HG03565 (cell line): ENCODE data around the gene EIF6.

Source experiments
- ATAC-seq: cut with Tn5 transposase; IDR thresholded peaks from one replicate; pipeline ENCODE4 v1.9.1; 2021; ENCODE audit warnings: mild to moderate bottlenecking, moderate library complexity; ENCODE audit not compliant: unreplicated experiment

Gene EIF6

DNA sequence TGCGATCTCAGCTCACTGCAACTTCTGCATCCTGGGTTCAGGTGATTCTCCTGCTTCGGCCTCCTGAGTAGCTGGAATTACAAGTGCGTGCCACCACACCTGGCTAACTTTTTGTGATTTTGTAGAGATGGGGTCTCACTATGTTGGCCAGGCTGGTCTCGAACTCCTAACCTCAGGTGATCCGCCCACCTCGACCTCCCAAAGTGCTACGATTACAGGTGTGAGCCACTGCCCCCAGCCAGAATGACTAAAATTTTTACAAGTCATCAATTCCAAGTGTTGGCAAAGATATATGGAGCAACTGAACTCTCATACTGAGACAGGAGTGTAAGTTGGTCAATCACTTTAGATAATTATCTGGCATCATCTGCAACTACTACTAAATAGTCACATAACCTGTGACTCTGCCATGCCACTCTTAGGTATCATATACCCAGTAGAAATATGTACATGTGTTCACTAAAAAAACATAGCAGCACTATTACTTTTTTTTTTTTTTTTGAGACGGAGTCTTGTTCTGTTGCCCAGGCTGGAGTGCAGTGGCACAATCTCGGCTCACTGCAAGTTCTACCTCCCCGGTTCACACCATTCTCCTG, 3.0 kb downstream of the EIF6 start:
- ATAC-seq: no peak

DNA sequence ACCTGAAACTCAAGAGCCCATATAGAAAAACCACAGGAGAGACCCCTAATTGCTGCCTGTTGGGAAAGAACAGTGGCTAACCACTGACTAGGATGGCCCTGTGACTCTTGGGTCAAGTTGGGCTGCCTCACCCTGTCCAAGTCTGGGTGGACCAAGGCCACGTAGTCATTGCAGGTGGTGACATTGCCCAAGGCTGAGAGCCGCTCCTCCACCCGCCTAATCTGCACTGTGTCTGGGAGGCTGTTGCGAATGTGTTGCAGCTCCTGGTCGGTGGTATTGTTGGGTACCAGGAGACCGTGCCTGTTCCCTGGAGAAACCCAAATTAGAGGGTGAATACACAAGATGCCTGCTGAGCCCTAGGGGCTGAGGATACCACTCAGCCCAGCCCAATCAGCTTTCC, 4.0 kb downstream of the EIF6 start:
- no peak for ATAC-seq

DNA sequence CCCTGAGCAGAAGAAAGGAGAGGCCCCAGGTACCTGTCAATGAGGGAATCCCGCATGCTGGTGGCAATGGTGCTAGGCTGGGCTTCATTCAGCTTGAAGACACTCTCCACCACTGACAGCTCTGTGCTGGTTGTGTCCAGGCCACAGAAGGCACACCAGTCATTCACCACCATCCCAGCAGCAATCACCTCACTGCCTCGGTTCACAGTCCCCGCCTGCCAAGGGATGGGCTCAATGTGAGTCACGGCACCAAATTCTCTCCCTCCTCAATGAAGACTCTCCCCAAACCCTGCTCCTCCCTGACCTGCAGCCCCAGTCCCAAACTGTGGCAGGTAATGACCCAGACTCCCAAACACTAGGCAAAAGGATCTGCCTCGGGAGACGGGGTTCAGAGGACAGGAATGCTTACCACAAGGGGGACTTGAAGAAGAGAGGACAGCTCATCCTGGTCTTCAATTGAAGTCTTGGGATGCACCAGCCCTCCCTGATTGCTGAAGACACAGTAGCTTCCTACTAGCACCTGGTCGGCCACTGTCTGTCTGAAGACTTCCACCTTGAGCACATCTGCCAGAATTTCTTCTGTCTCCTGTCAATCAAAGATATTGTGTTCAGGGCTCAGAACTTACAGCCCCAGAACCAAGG, 4.9 kb downstream of the EIF6 start:
- no peak for ATAC-seq

DNA sequence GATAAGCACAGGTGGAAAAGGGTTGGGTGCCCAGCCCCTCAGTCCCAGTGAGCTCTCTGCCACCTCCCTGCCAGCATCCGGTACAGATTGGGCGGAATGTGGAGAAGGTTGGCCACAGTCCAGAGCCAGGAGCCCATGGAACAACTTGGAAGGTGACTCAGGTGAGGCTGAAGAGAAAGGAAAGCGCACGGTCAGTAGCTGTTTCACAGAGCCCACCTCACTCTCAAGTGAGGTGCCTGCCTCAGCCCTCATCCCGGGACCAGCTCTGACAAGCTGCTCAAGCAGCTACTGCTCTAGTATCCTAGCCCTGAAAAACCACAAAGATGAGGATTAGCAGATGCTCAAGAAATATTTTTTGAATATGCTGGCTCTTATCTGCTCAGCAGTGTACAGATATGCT, 5.5 kb downstream of the EIF6 start:
- ATAC-seq: no peak

DNA sequence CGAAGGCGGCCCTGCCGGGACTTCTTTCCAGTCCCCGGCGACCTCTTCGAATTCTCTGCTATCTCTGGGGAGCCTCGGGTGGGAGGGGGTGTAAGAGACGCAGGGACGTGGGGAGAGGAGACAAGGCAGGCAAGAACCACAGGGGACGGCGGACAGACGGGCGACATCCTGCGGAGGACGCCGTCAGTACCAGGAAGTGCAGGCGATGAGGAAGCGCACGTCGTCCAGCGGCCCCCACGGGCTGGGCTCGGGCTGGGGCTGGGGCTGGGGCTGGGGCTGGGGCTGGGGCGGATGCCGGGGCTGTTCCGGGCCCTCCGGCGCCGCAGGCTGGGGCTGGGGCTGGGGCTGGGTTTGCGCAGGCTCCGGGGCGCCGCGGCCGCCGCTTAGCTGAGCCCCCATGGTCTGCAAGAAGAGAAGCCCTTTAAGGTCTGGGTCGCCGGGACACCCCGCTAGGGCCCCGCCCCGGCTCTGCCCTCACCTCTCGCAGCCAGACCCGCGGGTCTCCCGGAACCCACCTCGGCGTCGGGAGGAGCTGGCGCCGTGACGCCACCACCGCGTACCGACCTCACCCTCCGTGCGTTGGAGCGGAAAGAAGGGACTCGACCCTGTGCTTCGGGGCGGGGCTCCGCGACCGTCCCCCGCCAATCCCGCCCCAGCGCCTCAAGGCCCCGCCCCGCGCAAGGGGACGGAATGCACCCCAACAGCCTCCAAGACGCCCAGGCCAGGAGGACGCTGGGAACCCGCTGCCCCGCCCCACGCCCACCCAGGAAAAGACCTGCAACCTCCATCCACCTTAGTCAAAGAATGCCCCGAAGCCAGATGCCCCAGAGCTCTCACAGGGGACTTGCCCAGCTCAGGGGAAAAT, 6.8 kb downstream of the EIF6 start, which contains the start of gene MMP24OS:
Gene MMP24OS, minus strand, starts transcription at position 592 of the 865 bp plus-strand sequence. Its CDS starts 193 bp downstream, at position 399.
- peak; percentile 65 for ATAC-seq

DNA sequence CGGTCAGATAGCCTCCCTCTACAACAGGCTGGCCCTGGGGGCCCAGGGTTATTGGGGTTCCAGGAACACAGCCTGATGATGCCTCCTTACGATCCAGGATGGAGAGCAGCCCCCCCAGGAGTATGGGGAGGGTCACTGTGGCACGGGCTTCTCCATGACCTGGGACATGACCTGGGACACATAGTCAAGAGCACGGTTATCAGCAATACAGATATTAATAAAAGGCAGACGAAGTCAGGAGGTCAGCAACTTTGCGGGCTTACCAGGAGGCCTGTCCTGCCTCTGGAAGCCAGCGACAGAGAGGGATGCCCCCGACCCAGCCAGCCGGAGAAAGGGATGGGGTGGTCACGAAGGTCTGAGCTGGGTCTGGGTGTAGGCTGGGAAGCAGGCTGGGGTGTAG, 7.4 kb downstream of the EIF6 start:
- ATAC-seq: no peak

DNA sequence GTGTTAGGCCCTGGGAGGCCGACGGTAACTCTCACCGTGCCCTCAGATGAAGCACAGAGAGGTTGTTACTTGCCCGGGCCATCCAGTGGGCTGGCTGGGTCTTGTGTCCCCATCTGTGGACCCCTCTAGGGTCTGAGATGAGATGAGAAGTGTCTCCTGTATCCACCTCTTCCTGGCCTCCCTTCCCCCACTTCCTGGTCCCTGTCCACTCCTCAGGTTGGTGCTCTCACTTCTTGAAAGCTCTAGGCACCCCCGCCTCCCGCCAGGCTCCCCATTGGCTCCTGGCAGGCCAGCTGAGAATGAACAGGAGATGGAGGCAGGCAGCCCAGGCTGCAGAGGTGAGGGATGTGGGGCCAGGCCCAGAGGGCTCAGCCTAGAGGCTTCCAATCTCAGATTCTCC, 8.2 kb downstream of the EIF6 start:
- no peak for ATAC-seq

DNA sequence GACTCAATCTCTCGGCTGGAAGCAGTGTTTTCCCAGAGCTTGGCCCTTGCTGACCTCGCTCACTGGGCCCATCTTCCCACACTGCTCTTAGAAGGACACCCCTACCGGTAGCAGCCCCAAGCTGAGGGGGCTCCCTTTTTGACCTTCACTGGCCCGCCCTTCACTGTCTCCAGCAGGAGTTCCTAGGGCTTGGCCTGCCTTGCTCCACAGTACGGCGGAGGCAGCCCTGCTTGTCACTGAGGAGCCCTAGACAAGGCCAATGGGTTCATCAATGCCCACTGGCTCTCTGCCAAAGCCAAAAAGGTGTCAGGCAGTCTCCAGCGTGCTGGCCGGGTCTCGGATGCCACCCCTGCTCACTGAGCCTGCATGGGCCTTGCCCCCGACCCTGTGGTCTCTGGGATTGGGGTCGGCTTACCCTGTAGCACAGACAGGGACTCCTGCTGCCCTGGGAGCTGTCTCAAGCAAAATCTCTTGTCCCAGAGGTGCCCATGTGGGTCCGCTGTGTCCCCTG, 8.8 kb downstream of the EIF6 start:
- ATAC-seq: no peak

DNA sequence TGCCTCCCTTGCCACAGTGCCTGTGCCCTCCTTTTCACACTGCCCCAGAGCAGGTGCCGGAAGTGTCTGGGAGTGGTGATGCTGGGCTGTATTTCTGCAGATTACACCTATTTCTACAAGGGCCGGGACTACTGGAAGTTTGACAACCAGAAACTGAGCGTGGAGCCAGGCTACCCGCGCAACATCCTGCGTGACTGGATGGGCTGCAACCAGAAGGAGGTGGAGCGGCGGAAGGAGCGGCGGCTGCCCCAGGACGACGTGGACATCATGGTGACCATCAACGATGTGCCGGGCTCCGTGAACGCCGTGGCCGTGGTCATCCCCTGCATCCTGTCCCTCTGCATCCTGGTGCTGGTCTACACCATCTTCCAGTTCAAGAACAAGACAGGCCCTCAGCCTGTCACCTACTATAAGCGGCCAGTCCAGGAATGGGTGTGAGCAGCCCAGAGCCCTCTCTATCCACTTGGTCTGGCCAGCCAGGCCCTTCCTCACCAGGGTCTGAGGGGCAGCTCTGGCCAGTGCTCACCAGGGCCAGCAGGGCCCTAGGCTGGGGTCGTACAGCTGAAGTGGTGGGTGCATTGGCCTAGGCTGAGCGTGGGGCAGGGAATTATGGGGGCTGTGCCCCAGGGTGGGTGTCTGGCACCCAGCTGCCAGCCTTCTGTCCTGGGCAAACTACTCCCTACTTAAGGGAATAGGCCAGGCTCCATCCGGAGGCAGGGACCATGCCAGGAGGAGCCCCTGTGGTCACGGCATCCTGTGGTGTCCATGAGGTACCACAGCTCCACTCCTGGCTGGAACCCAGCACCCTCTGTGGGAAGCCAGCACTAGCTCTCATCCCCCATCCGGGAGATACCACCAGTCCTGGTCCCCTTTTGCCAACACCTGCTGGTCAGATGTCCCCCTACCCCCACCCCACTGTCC, 10.1 kb downstream of the EIF6 start:
- ATAC-seq: no peak

DNA sequence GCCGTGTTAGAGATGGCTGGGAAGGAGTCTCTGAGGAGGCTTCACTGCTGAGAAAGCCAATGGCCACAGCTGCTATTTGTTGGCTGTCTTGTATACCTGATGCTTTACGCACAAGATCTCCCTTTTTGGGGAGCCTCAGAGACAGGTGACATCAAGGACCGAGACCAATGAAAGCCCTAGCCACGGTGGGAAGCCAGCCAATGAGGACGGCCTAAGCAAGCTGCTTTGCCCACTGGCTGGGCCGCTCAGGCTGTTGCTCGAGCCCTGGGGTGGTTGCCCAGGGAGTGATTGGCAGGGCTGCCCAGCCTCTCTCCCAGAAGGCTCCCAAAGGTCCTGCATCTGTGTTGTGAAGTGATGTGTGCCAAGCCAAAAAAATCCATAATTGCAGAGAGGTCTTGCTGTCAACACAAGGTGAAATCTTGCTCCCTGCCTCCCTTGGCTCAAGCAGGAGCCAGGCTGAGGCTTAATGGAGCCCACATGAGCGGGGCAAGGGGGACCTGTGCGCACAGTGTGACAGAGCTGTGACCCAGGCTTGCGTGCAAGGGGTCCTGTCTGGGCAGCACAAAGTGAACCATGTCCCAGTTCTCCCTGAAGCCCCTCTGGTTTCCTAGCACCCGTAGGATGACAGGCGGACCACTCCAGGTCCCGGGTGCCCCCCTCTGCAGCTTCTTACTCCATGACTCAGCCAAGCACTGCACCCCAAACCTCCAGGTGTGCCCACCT, 11.0 kb downstream of the EIF6 start:
- ATAC-seq: no peak

DNA sequence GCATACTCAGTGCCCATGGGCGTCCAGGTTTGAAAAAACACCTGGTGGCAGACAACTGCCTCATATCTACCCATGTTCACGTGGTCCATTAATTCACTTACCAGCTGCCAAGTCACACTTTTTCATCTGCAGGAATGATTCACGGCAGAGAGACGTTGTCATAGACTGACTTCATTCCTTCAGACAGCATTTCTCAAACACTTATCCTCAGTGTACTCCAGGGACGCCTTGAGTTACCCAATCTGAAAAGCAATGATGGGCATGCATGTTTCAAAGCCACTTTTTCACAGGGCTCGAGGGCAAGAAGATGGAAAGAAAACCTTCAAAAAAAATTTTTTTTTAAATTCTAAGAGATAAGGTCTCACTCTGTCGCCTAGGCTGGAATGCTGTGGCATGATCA, 12.7 kb downstream of the EIF6 start:
- ATAC-seq: no peak

DNA sequence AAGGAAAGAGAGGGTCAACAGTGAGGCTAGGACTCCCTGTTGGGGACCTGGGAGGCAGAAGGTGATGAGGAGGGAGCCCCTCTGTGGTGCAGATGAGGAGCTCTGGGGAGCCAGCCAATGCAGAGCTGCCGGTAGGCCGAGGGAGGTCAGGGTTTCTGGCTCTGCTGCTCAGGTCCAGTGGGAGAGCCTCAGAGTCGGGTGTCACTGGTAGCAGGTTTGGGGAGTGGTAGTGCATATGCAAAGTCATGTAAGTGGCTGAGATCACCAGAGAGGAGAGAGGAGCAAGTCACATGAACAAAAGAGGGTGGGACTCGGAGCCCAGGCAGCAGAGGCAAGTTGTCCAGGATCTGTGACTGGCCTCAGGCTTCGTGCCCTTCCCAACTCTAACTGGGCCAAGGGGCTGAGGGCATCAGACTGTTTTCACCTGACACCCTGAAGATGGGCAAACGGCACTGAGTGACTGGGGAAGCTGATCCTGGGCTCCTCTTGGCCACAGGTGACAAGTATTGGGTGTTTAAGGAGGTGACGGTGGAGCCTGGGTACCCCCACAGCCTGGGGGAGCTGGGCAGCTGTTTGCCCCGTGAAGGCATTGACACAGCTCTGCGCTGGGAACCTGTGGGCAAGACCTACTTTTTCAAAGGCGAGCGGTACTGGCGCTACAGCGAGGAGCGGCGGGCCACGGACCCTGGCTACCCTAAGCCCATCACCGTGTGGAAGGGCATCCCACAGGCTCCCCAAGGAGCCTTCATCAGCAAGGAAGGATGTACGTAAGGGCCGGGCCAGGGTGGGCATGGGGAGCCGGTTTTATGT, 13.3 kb downstream of the EIF6 start:
- no peak for ATAC-seq

DNA sequence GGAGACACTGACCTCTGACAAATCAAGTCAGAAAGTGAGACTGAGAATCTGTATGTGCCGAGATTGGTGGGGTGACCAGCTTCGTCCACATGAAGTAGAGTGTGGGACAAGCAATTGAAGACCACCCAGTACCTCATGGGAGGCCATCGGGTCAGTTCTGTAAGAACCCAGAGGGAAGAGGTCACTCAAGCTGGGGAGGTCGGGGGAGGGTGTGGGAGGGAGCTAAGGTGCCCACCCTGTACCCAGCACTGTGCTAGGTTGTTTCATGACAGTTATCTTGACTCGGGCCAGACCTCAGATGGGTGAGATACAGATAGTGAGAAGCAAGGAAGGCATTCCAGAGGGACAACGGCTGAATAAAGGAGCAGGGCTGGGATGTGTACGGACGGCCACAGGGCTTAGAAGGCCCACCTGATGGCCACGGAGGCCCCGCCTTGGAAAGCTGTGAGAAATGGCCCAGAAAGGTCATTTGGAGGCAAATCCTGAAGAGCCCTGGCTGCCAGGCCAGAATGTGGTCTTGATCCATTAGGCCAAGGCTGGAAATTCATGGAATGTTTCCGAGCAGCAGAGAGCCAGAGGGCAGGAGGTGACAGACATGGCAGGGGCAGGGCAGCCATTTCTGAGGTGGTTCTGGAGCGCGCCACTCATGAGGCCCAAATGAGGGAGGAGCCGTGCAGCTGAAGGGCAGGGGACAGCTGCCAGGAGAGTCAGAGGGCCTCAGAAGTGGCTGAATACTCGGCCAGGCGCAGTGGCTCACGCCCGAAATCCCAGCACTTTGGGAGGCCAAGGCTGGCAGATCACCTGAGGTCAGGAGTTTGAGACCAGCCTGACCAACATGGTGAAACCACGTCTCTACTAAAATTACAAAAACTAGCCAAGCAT, 14.3 kb downstream of the EIF6 start:
- ATAC-seq: no peak

DNA sequence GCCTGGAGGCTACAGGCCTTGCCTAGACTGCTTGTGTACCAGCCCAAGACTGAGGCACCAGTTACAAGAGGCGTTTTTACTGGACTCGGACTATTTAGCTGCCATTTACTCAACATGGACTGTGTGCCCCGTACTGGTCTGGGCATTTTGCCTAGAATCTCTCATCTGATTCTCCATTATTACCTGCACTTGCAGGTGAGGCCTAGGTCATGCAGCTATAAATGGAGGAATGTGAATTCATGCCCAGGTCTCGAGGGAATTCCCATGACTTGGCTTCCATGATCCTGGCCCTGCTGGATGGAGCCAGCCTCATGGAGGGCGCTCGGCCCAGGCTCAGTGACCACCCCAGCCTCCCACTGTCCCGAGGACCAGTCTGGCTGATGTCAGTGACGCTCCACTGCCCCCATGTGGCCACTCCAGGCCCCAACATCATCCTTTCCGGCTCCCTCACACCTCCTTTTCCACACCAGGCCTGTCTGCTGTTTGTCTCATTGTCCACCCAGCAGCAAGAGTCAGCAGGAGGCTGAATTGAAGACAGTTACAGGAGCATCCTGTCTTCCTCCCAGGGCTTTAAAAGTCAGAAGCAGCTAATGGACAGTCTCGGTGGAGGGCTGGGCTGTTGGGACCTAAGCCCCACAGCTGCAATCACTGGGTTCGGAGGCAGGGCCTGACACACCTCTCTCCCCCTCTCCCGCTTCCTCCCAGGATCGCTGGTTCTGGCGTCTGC, 15.4 kb downstream of the EIF6 start:
- no peak for ATAC-seq

DNA sequence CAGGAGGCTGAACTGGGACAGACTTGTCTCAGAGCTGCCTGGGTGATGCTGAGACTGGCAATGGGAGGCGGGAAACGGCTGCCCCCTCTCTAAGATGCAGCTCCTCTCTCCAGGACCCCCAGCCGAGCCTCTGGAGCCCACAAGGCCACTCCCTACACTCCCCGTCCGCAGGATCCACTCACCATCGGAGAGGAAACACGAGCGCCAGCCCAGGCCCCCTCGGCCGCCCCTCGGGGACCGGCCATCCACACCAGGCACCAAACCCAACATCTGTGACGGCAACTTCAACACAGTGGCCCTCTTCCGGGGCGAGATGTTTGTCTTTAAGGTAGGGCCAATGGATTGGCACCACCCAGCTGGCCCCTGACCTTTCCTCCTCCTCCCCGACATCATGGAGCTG, 17.5 kb downstream of the EIF6 start:
- ATAC-seq: no peak

DNA sequence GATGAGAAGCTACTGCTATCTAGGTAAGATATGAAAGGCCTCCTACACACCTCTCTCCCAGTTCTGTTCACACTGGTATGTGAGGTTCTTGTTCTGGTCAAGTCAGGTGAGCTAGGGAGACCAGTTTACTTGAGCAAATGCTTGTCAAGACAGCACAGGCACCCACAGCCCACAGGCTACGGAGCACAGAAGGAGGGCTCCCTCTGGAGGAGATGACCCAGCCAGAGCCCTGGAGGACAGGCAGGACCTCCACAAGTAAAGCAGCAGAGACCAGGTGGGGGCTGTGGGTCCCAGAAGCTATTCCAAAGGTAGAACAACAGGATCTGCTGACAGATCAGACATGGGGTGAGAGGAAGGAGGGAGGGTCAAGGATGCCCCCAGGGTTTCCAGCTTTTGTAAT, 19.8 kb downstream of the EIF6 start:
- no peak for ATAC-seq

DNA sequence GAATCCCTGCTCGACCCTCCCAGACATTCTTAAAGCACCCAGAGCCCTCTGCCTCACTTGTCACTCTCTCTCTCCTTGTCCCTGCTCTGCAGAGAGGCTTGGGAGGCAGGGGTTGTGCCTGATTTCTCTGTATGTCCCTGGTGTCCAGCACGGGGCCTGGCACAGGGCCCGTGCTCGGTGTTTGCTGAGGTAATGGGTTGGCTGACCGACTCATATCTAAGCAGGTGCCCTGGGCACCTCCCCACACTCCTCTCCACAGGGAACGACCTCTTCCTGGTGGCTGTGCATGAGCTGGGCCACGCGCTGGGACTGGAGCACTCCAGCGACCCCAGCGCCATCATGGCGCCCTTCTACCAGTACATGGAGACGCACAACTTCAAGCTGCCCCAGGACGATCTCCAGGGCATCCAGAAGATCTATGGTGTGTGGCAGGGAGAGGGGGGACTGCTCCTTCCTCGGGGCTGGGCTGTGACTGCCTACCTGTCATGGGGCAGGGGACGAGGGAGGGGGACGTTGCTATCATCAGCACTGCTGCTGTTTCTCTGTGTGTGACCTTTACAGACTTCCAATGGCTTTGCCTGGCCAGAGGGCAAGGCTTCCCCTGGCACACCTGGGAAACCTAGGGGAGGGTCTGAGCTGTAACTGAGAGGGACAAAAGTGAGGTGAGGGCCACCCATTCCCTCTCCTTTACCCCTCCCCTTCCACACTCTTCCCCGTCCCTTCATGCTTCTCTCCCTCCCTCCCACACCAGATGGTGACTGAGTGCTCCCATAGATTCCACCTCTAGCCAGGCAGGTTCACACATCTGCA, 20.8 kb downstream of the EIF6 start:
- ATAC-seq: no peak
